Ovary (tissue), 3 donors: Measurements from ENCODE around the gene SND1.

Experiments
- CTCF ChIP-seq, 3 donors: fragments of 450-650 bp in 2 of 3; fragments of 200-600 bp in 1 of 3; IDR thresholded peaks; one replicate each; pipeline versions ENCODE4 v1.5.1 to v1.8.0; 2016 to 2022; ENCODE audit warnings: antibody characterized with exemption in 3 of 3, mild to moderate bottlenecking in 1 of 3
- EP300 ChIP-seq: sonication (generic); formaldehyde crosslinking; IDR thresholded peaks from one replicate; pipeline ENCODE4 v1.6.1; 2017; ENCODE audit warnings: antibody characterized with exemption
- POLR2A ChIP-seq: fragments of 450-650 bp; IDR thresholded peaks from one replicate; pipeline ENCODE4 v1.6.1; 2017; ENCODE audit warnings: antibody characterized with exemption, mild to moderate bottlenecking, moderate library complexity
- donor health status: DM: no; HTN: no; CAD: no.

- TF ChIP-seq CTCF (IDR thresholded peaks at IDR 0.05) (no peak), POLR2A (no peak), EP300 (no peak)
Observed at GRCh38 chr7:127657500-127657899, 5.5 kb downstream of the SND1 start.
